Activated naive CD8-positive, alpha-beta T cell treated with anti-CD3 and anti-CD28 coated beads, Interleukin-2, amount 50 U/mL, for 16 hours (primary cell): ENCODE measurements around the gene EXO5.
"Not testable (repeated sequence)": the region's sequence is repeated elsewhere in the genome, so short reads cannot be mapped to it uniquely, and the experiment has no call there.

ENCODE experiments used
- DNase-seq: peaks from one replicate; pipeline ENCODE4 v3.0.0-alpha.2; 2020; ENCODE audit warnings: low read depth, low spot score

Gene EXO5

GRCh38 chr1:40508375-40509341, at the start of gene EXO5:
EXO5 (plus strand) TSS chr1:40508767; CDS start chr1:40514545, 5,778 bp downstream.
- peak; percentile 66 for DNase-seq

- no peak for DNase-seq
These were observed 45.5 kb upstream of the EXO5 start for GRCh38 chr1:40462956-40463590.

GRCh38 chr1:40469327-40469726, 39.2 kb upstream of the EXO5 start:
- DNase-seq = no peak

- DNase-seq = no peak
These were observed 33.3 kb upstream of the EXO5 start for GRCh38 chr1:40475268-40475667.

GRCh38 chr1:40476924-40477677, 31.5 kb upstream of the EXO5 start, which contains the start of gene ZFP69:
ZFP69 (plus strand) TSS chr1:40477290; CDS start chr1:40479362, 2,072 bp downstream.
- DNase-seq = peak; percentile 38

- no peak for DNase-seq
These were observed 30.9 kb upstream of the EXO5 start for GRCh38 chr1:40477678-40478053.

- DNase-seq = no peak
These were observed 30.3 kb upstream of the EXO5 start for GRCh38 chr1:40478276-40478675.

GRCh38 chr1:40479156-40479555, 29.4 kb upstream of the EXO5 start:
- no peak for DNase-seq

GRCh38 chr1:40495315-40495903, 13.2 kb upstream of the EXO5 start:
- no peak for DNase-seq

- not testable (repeated sequence) for DNase-seq
These were observed 5.9 kb upstream of the EXO5 start for GRCh38 chr1:40502651-40503050.

- no peak for DNase-seq
These were observed 594 bp upstream of the EXO5 start for GRCh38 chr1:40507973-40508372.

GRCh38 chr1:40519517-40519916, 10.9 kb downstream of the EXO5 start:
- DNase-seq = no peak

GRCh38 chr1:40530735-40531380, 22.3 kb downstream of the EXO5 start:
- DNase-seq = no peak

GRCh38 chr1:40531381-40532061, 23.0 kb downstream of the EXO5 start, which contains the start of gene ZNF684:
ZNF684 (plus strand) TSS chr1:40531637; CDS start chr1:40533167, 1,530 bp downstream.
- peak; percentile 60 for DNase-seq

- DNase-seq = no peak
These were observed 23.5 kb downstream of the EXO5 start for GRCh38 chr1:40532062-40532389.

GRCh38 chr1:40532844-40533424, 24.4 kb downstream of the EXO5 start:
- DNase-seq = no peak

GRCh38 chr1:40534589-40534988, 26.0 kb downstream of the EXO5 start:
- no peak for DNase-seq

GRCh38 chr1:40535732-40536131, 27.2 kb downstream of the EXO5 start:
- DNase-seq = no peak

GRCh38 chr1:40539338-40539737, 30.8 kb downstream of the EXO5 start:
- no peak for DNase-seq

GRCh38 chr1:40546957-40547356, 38.4 kb downstream of the EXO5 start:
- no peak for DNase-seq
